Liver (tissue), 9 donors: Measurements from ENCODE around the gene RTEL1. TPM values are rescaled to one million over a fixed set of nuclear protein-coding genes. Genes with fewer than 3 reads are reported as not detected.

Experiments
- DNase-seq: peaks from one replicate; pipeline ENCODE4 v3.0.0-alpha.2; 2017; ENCODE audit warnings: low spot score
- H3K27ac ChIP-seq, 2 donors: one replicate each; pipeline ENCODE4 v1.7.0; 2013; ENCODE audit warnings: inconsistent platforms in 2 of 2, low read length in 2 of 2, control low read depth in 1 of 2, low read depth in 1 of 2, mild to moderate bottlenecking in 1 of 2
- H3K27me3 ChIP-seq, 4 donors: one replicate each; pipeline versions ENCODE4 v1.6.1 to v1.7.0; 2013; ENCODE audit warnings: low read length in 3 of 4, inconsistent platforms in 1 of 4, mild to moderate bottlenecking in 1 of 4, moderate library complexity in 1 of 4; ENCODE audit not compliant: control insufficient read depth in 4 of 4, insufficient read depth in 4 of 4
- H3K36me3 ChIP-seq, 4 donors: one replicate each; pipeline versions ENCODE4 v1.6.1 to v1.7.0; 2013; ENCODE audit warnings: low read length in 3 of 4, mild to moderate bottlenecking in 3 of 4, low read depth in 1 of 4, moderate library complexity in 1 of 4; ENCODE audit not compliant: control insufficient read depth in 4 of 4, insufficient read depth in 3 of 4
- H3K4me1 ChIP-seq, 4 donors: one replicate each; pipeline versions ENCODE4 v1.6.1 to v1.7.0; 2013; ENCODE audit warnings: low read length in 3 of 4, mild to moderate bottlenecking in 3 of 4, moderate library complexity in 1 of 4; ENCODE audit not compliant: control insufficient read depth in 4 of 4, insufficient read depth in 4 of 4
- H3K4me3 ChIP-seq, 3 donors: one replicate each; pipeline versions ENCODE4 v1.6.1 to v1.7.0; 2013; ENCODE audit warnings: low read length in 3 of 3, control low read depth in 1 of 3, low read depth in 1 of 3, mild to moderate bottlenecking in 1 of 3
- H3K9ac ChIP-seq, 2 donors: one replicate each; pipeline ENCODE4 v1.7.0; 2013; ENCODE audit warnings: low read length in 2 of 2, mild to moderate bottlenecking in 2 of 2, moderate library complexity in 2 of 2, control low read depth in 1 of 2, low read depth in 1 of 2
- H3K9me3 ChIP-seq, 4 donors: one replicate each; pipeline versions ENCODE4 v1.6.1 to v1.7.0; 2013; ENCODE audit warnings: low read length in 3 of 4; ENCODE audit not compliant: control insufficient read depth in 4 of 4
- ATF3 ChIP-seq: IDR thresholded peaks from 2 replicates; pipeline ENCODE4 v1.6.1; 2016; ENCODE audit warnings: antibody characterized with exemption
- CTCF ChIP-seq: fragments of 150-350 bp; IDR thresholded peaks from 2 replicates; pipeline ENCODE4 v1.5.1; 2017; ENCODE audit warnings: improper control_type of control experiment, low read depth, low read length; ENCODE audit not compliant: missing input control
- FOXA1 ChIP-seq: IDR thresholded peaks from 2 replicates; pipeline ENCODE4 v1.6.1; 2016; ENCODE audit warnings: antibody characterized with exemption
- FOXA2 ChIP-seq: IDR thresholded peaks from 2 replicates; pipeline ENCODE4 v1.6.1; 2016; ENCODE audit warnings: antibody characterized with exemption
- GABPA ChIP-seq, 2 donors: IDR thresholded peaks in 1 of 2; conservative IDR thresholded peaks in 1 of 2; 2 replicates each; pipeline ENCODE4 v1.6.1; 2016; ENCODE audit warnings: antibody characterized with exemption in 2 of 2, mild to moderate bottlenecking in 1 of 2, moderate library complexity in 1 of 2
- HNF4A ChIP-seq, 2 donors: conservative IDR thresholded peaks; 2 replicates each; pipeline ENCODE4 v1.6.1; 2016; ENCODE audit warnings: antibody characterized with exemption in 2 of 2, mild to moderate bottlenecking in 2 of 2
- HNF4G ChIP-seq: IDR thresholded peaks from 2 replicates; pipeline ENCODE4 v1.6.1; 2016; ENCODE audit warnings: antibody characterized with exemption
- JUND ChIP-seq, 2 donors: IDR thresholded peaks; 2 replicates each; pipeline ENCODE4 v1.6.1; 2016; ENCODE audit warnings: antibody characterized with exemption in 2 of 2
- MAX ChIP-seq: IDR thresholded peaks from 2 replicates; pipeline ENCODE4 v1.6.1; 2016; ENCODE audit warnings: antibody characterized with exemption
- NR2F2 ChIP-seq: IDR thresholded peaks from 2 replicates; pipeline ENCODE4 v1.6.1; 2016; ENCODE audit warnings: antibody characterized with exemption
- RAD21 ChIP-seq, 2 donors: IDR thresholded peaks; 2 replicates each; pipeline ENCODE4 v1.6.1; 2016; ENCODE audit warnings: antibody characterized with exemption in 2 of 2, mild to moderate bottlenecking in 2 of 2
- REST ChIP-seq: IDR thresholded peaks from 2 replicates; pipeline ENCODE4 v1.6.1; 2016; ENCODE audit warnings: antibody characterized with exemption, mild to moderate bottlenecking
- RXRA ChIP-seq, 2 donors: IDR thresholded peaks; 2 replicates each; pipeline ENCODE4 v1.6.1; 2017 to 2018; ENCODE audit warnings: antibody characterized with exemption in 2 of 2, mild to moderate bottlenecking in 1 of 2
- SP1 ChIP-seq: IDR thresholded peaks from 2 replicates; pipeline ENCODE4 v1.6.1; 2018; ENCODE audit warnings: antibody characterized with exemption, mild to moderate bottlenecking
- TAF1 ChIP-seq: conservative IDR thresholded peaks from 2 replicates; pipeline ENCODE4 v1.6.1; 2016; ENCODE audit warnings: antibody characterized with exemption, mild to moderate bottlenecking
- YY1 ChIP-seq: IDR thresholded peaks from 2 replicates; pipeline ENCODE4 v1.6.1; 2016; ENCODE audit warnings: antibody characterized with exemption, mild to moderate bottlenecking
- ZBTB33 ChIP-seq: IDR thresholded peaks from 2 replicates; pipeline ENCODE4 v1.6.1; 2016; ENCODE audit warnings: antibody characterized with exemption
- WGBS: extraction: QIAGEN DNeasy Blood & Tissue Kit; methylation state at CpG from one replicate; pipeline ENCODE4 v1.1.7; 2013; 5-methylcytosine and 5-hydroxymethylcytosine counted together
- polyA plus RNA-seq, 2 donors: library from polyadenylated mRNA; stranded (reverse) in 1 of 2; unstranded in 1 of 2; fragments of 200-250 nt in 1 of 2; fragments of >200 nt in 1 of 2; fragmentation: Nextera tagmentation in 1 of 2; extraction: Ambion mirVana in 1 of 2; gene quantifications; one replicate each; pipeline versions ENCODE4 v1.2.1 to v1.2.3, GENCODE V29; 2013 to 2015
- total RNA-seq, 2 donors: library from RNA; depleted of rRNA; stranded (reverse); fragments of >200 nt; gene quantifications; one replicate each; pipeline ENCODE4 v1.2.3, GENCODE V29; 2014
- donor health status: healthy.
- donor health status: healthy.
- donor health status: healthy.
- donor health status: healthy.
- donor health status: healthy.

Gene RTEL1
- total and polyA plus RNA-seq, 4 donors = 3.7 to 16.9 (median 7.4) TPM

- Histone ChIP-seq H3K4me1 (no peaks in the 10 kb centered on the region), H3K4me3 (no peak overlapping the region), H3K27me3 (no peaks in the 10 kb centered on the region), H3K9ac (no peak overlapping the region), H3K9me3 (no peaks in the 10 kb centered on the region), H3K36me3 (peaks cover 3 to 22% (median 8%) of the 10 kb centered on the region in 4 donors), H3K27ac (no peak overlapping the region)
- DNase-seq = no peak
- 95% methylated on average over 8 of the region's 8 CpGs for WGBS
- no peak for TF ChIP-seq NR2F2
- no peak for TF ChIP-seq HNF4A (conservative IDR thresholded peaks at IDR 0.05)
- no peak for TF ChIP-seq FOXA1
- no peak for TF ChIP-seq RXRA (IDR thresholded peaks at IDR 0.05)
- TF ChIP-seq YY1 = no peak
- no peak for TF ChIP-seq MAX
- no peak for TF ChIP-seq ZBTB33
- TF ChIP-seq CTCF = no peak
- no peak for TF ChIP-seq GABPA (IDR thresholded peaks at IDR 0.05 in 1 of 2, conservative IDR thresholded peaks at IDR 0.05 in 1 of 2)
- no peak for TF ChIP-seq HNF4G
- no peak for TF ChIP-seq TAF1
- TF ChIP-seq FOXA2 = no peak
- no peak for TF ChIP-seq SP1
- no peak for TF ChIP-seq JUND (IDR thresholded peaks at IDR 0.05)
- TF ChIP-seq ATF3 = no peak
- no peak for TF ChIP-seq RAD21 (IDR thresholded peaks at IDR 0.05)
- no peak for TF ChIP-seq REST
Measured at GRCh38 chr20:63617876-63618265, 40.2 kb upstream of the RTEL1 start.
